ENCODE results near the gene BRICD5. TPM values are rescaled to one million over a fixed set of nuclear protein-coding genes. Genes with fewer than 3 reads are reported as not detected.

The BRICD5 gene
- total RNA-seq, 3 donors from 2014 or later (not counting 1 experiment from before 2014, with no cell fraction given), result 3.2 to 5.2 (median 3.6) TPM

GRCh38 chr16:2256531-2257140 is 46.0 kb upstream of the BRICD5 start:
- TF ChIP-seq CTCF (IDR thresholded peaks at IDR 0.05), result no peak
- 94% methylated on average over 12 of the region's 12 CpGs for WGBS (ENCODE audit: insufficient coverage)
- H3K36me3 ChIP-seq (ENCODE audit: control insufficient read depth, insufficient read depth, low read length), result peaks cover 65% of the 10 kb centered on the region
- no peaks in the 10 kb centered on the region for H3K9me3 ChIP-seq (ENCODE audit: control insufficient read depth, insufficient read depth, low read length)
- H3K36me3 Mint-ChIP-seq, result peaks cover 6% of the 10 kb centered on the region
- no peaks in the 10 kb centered on the region for H3K27me3 Mint-ChIP-seq (ENCODE audit: low read depth in 2 of 2)
- no peak overlapping the region for H3K27ac ChIP-seq (ENCODE audit: low read length)
- no peak overlapping the region for H3K4me3 ChIP-seq (ENCODE audit: low read length)
- intact Hi-C loops (cut with micrococcal nuclease), result no loop called here
- no peak overlapping the region for H3K4me3 Mint-ChIP-seq
- no peak for DNase-seq
- no peaks in the 10 kb centered on the region for H3K27me3 ChIP-seq (ENCODE audit: control insufficient read depth, insufficient read depth, low read length)
- no peak for ATAC-seq
- H3K27ac Mint-ChIP-seq, result peak overlapping the region; percentile 14 to 71
- H3K4me1 ChIP-seq (ENCODE audit: control insufficient read depth, insufficient read depth, low read length), result peaks cover 8% of the 10 kb centered on the region
- peaks cover 0 to 9% of the 10 kb centered on the region in 2 donors for H3K4me1 Mint-ChIP-seq
- H3K9me3 Mint-ChIP-seq, result no peaks in the 10 kb centered on the region

- no peak overlapping the region for H3K4me3 Mint-ChIP-seq
- DNase-seq (no peak), ATAC-seq (no peak)
- H3K9me3 Mint-ChIP-seq, result no peaks in the 10 kb centered on the region
- no peak for TF ChIP-seq CTCF (IDR thresholded peaks at IDR 0.05)
- WGBS (ENCODE audit: insufficient coverage), result 86% methylated on average over 9 of the region's 11 CpGs
- peaks cover 0 to 14% of the 10 kb centered on the region in 2 donors for H3K4me1 Mint-ChIP-seq
- Histone ChIP-seq H3K27me3 (ENCODE audit: control insufficient read depth, insufficient read depth, low read length) (no peaks in the 10 kb centered on the region), H3K36me3 (ENCODE audit: control insufficient read depth, insufficient read depth, low read length) (peaks cover 42% of the 10 kb centered on the region), H3K9me3 (ENCODE audit: control insufficient read depth, insufficient read depth, low read length) (no peaks in the 10 kb centered on the region), H3K4me3 (ENCODE audit: low read length) (no peak overlapping the region), H3K4me1 (ENCODE audit: control insufficient read depth, insufficient read depth, low read length) (peaks cover 19% of the 10 kb centered on the region), H3K27ac (ENCODE audit: low read length) (no peak overlapping the region)
- H3K27ac Mint-ChIP-seq, result peak overlapping the region; percentile 54 to 85
- H3K36me3 Mint-ChIP-seq, result no peaks in the 10 kb centered on the region
- no peaks in the 10 kb centered on the region for H3K27me3 Mint-ChIP-seq (ENCODE audit: low read depth in 2 of 2)
- intact Hi-C loops (cut with micrococcal nuclease), result no loop called here
These were observed 42.6 kb upstream of the BRICD5 start for GRCh38 chr16:2253293-2253692.

GRCh38 chr16:2252806-2253148 is 42.1 kb upstream of the BRICD5 start:
- peak overlapping the region; percentile 68 for H3K27ac ChIP-seq (ENCODE audit: low read length)
- ATAC-seq, result no peak
- H3K27me3 Mint-ChIP-seq (ENCODE audit: low read depth in 2 of 2), result no peaks in the 10 kb centered on the region
- peaks cover 37% of the 10 kb centered on the region for H3K36me3 ChIP-seq (ENCODE audit: control insufficient read depth, insufficient read depth, low read length)
- H3K4me1 Mint-ChIP-seq, result peaks cover 0 to 14% of the 10 kb centered on the region in 2 donors
- DNase-seq, result no peak
- peaks cover 19% of the 10 kb centered on the region for H3K4me1 ChIP-seq (ENCODE audit: control insufficient read depth, insufficient read depth, low read length)
- H3K4me3 Mint-ChIP-seq, result no peak overlapping the region
- no peaks in the 10 kb centered on the region for H3K36me3 Mint-ChIP-seq
- no peak for TF ChIP-seq CTCF (IDR thresholded peaks at IDR 0.05)
- intact Hi-C loops (cut with micrococcal nuclease), result no loop called here
- 89% methylated on average over 7 of the region's 7 CpGs for WGBS (ENCODE audit: insufficient coverage)
- no peaks in the 10 kb centered on the region for H3K9me3 Mint-ChIP-seq
- no peaks in the 10 kb centered on the region for H3K9me3 ChIP-seq (ENCODE audit: control insufficient read depth, insufficient read depth, low read length)
- no peaks in the 10 kb centered on the region for H3K27me3 ChIP-seq (ENCODE audit: control insufficient read depth, insufficient read depth, low read length)
- peak overlapping the region; percentile 54 to 85 for H3K27ac Mint-ChIP-seq
- H3K4me3 ChIP-seq (ENCODE audit: low read length), result no peak overlapping the region
